Left ventricle myocardium inferior (tissue), 1 donor: ENCODE results near the gene CACNA1I. TPM values are rescaled to one million over a fixed set of nuclear protein-coding genes. Genes with fewer than 3 reads are reported as not detected.

ENCODE experiments used
- DNase-seq: peaks from one replicate; pipeline ENCODE4 v3.0.0-alpha.2; 2020
- H3K27ac ChIP-seq: fragments of 200-600 bp; replicated peaks from 2 replicates; pipeline ENCODE4 v1.8.0; 2021
- H3K27me3 ChIP-seq: fragments of 200-600 bp; 2 replicates; pipeline ENCODE4 v1.8.0; 2021; ENCODE audit warnings: low read depth
- H3K36me3 ChIP-seq: fragments of 200-600 bp; 2 replicates; pipeline ENCODE4 v1.8.0; 2021
- H3K4me1 ChIP-seq: fragments of 200-600 bp; 2 replicates; pipeline ENCODE4 v1.8.0; 2021
- H3K4me3 ChIP-seq: fragments of 200-600 bp; 2 replicates; pipeline ENCODE4 v1.8.0; 2021; ENCODE audit warnings: mild to moderate bottlenecking, moderate library complexity
- H3K9me3 ChIP-seq: fragments of 200-600 bp; replicated peaks from 2 replicates; pipeline ENCODE4 v1.8.0; 2021
- CTCF ChIP-seq: fragments of 200-600 bp; IDR thresholded peaks from 2 replicates; pipeline ENCODE4 v1.8.0; 2021; ENCODE audit warnings: antibody characterized with exemption, mild to moderate bottlenecking, borderline replicate concordance
- intact Hi-C: fragments of 100-400 bp; cut with micrococcal nuclease; formaldehyde crosslinking; loops from one replicate; pipeline ENCODE4 v1.11.0; 2022
- total RNA-seq: library from RNA; stranded (reverse); fragmentation: NEBNext Ultra II Directional; extraction: Animal tissue kit (Norgen Biotek cat#: 25700); gene quantifications from one replicate; pipeline ENCODE4 v1.2.1, GENCODE V29; 2021
- donor health status: DM: no; HTN: yes; CAD: no; lungs with severe emphysema.

CACNA1I gene
- total RNA-seq, 1 donor from 2014 or later, result 0.05 TPM

GRCh38 chr22:39528681-39529486 lies 41.7 kb upstream of the CACNA1I start:
- Histone ChIP-seq H3K27me3 (no peaks in the 10 kb centered on the region), H3K36me3 (peaks cover 29% of the 10 kb centered on the region), H3K27ac (peak overlapping the region; percentile 50), H3K4me3 (peak overlapping the region; percentile 51), H3K4me1 (peaks cover 75% of the 10 kb centered on the region), H3K9me3 (no peaks in the 10 kb centered on the region)
- DNase-seq, result peak; percentile 90
- intact Hi-C loops, result no loop called here
- peak; percentile 98 for TF ChIP-seq CTCF

- no peak for DNase-seq
- H3K4me1 ChIP-seq, result peaks cover 71% of the 10 kb centered on the region
- peak overlapping the region; percentile 50 for H3K27ac ChIP-seq
- no peaks in the 10 kb centered on the region for H3K27me3 ChIP-seq
- peaks cover 23% of the 10 kb centered on the region for H3K36me3 ChIP-seq
- peak overlapping the region; percentile 51 for H3K4me3 ChIP-seq
- intact Hi-C loops, result no loop called here
- peak; percentile 36 for TF ChIP-seq CTCF
- H3K9me3 ChIP-seq, result no peaks in the 10 kb centered on the region
These were observed 41.1 kb upstream of the CACNA1I start for GRCh38 chr22:39529487-39529851.

GRCh38 chr22:39530116-39530515 lies 40.4 kb upstream of the CACNA1I start:
- no peak for TF ChIP-seq CTCF
- no peak for DNase-seq
- H3K4me1 ChIP-seq, result peaks cover 71% of the 10 kb centered on the region
- no peaks in the 10 kb centered on the region for H3K9me3 ChIP-seq
- H3K4me3 ChIP-seq, result no peak overlapping the region
- no peak overlapping the region for H3K27ac ChIP-seq
- intact Hi-C loops, result no loop called here
- peaks cover 17% of the 10 kb centered on the region for H3K36me3 ChIP-seq
- no peaks in the 10 kb centered on the region for H3K27me3 ChIP-seq

- DNase-seq, result no peak
These were observed 39.7 kb upstream of the CACNA1I start for GRCh38 chr22:39530692-39531331.

More at GRCh38 chr22:39530692-39531331, 39.7 kb upstream of the CACNA1I start:
- Histone ChIP-seq H3K27me3 (no peaks in the 10 kb centered on the region), H3K36me3 (peaks cover 17% of the 10 kb centered on the region), H3K4me3 (peak overlapping the region; percentile 97), H3K9me3 (no peaks in the 10 kb centered on the region), H3K27ac (no peak overlapping the region), H3K4me1 (peaks cover 65% of the 10 kb centered on the region)
- peak; percentile 17 for TF ChIP-seq CTCF
- intact Hi-C loops, result no loop called here
